K562 (cell line): ENCODE data around the gene TBC1D10A. TPM values are rescaled to one million over a fixed set of nuclear protein-coding genes. Genes with fewer than 3 reads are reported as not detected.

ENCODE experiments used
- ATAC-seq: fragments of 200-7000 bp; cut with Tn5 transposase; 3 replicates; pipeline ENCODE4 v1.9.1; 2020; ENCODE audit warnings: moderate library complexity
- Bru-seq: library from RNA; stranded (reverse); fragments of 400-500 nt; gene quantifications from one replicate; lab custom pipeline; 2021; lab: Mats Ljungman, UMichigan
- BruChase-seq, 2 experiments: library from RNA; stranded (reverse); fragments of 400-500 nt; gene quantifications; one replicate each; lab custom pipeline; 2021; lab: Mats Ljungman, UMichigan
- BruUV-seq: library from RNA; stranded (reverse); fragments of 400-500 nt; replicated peaks from 2 replicates; lab custom pipeline; 2021; lab: Mats Ljungman, UMichigan
- CTCF ChIA-PET: fragments of 300-600 bp; formaldehyde crosslinking; extraction: SDS; loops from one replicate; lab custom pipeline; 2021; ENCODE audit warnings: low intra/inter-chr PET ratio; lab: Yijun Ruan, JAX
- POLR2A ChIA-PET: fragments of 300-600, 350-650 bp; sonication (Branson Sonifier 250); formaldehyde crosslinking; extraction: SDS; loops from one replicate; lab custom pipeline; 2021; ENCODE audit warnings: antibody characterized with exemption, inconsistent platforms; lab: Yijun Ruan, JAX
- DNase-seq, 4 experiments: peaks; one replicate each; pipeline versions ENCODE4 v3.0.0 to v3.0.0-alpha.2; 2011 to 2018; ENCODE audit warnings: low spot score in 3 of 4, mixed read lengths in 3 of 4; ENCODE audit errors: extremely low read depth in 1 of 4
- FAIRE-seq: peaks from 2 replicates; lab custom pipeline; 2011; peaks lifted over from hg19 to GRCh38; lab: Jason Lieb, UNC
- H2AFZ ChIP-seq: 2 replicates; pipeline ENCODE4 v1.6.0; 2011; ENCODE audit warnings: low read depth, low read length, control low read depth, inconsistent platforms
- H3K27ac ChIP-seq: fragments of 200-600 bp; 3 replicates; pipeline ENCODE4 v1.8.0; 2011; ENCODE audit warnings: low read depth, mild to moderate bottlenecking, control low read depth, inconsistent platforms, low read length, moderate library complexity, mixed read lengths; ENCODE audit errors: extremely low read depth
- H3K27me3 ChIP-seq, 2 experiments: fragments of 300-600 bp in 1 of 2; 2 replicates in 1 of 2; 3 replicates in 1 of 2; pipeline versions ENCODE4 v1.6.0 to v1.8.0; 2011; ENCODE audit warnings: inconsistent platforms in 2 of 2, low read length in 2 of 2, mild to moderate bottlenecking in 1 of 2, mixed read lengths in 1 of 2, moderate library complexity in 1 of 2; ENCODE audit not compliant: control insufficient read depth in 2 of 2, insufficient read depth in 2 of 2
- H3K36me3 ChIP-seq: fragments of 300-600 bp; 3 replicates; pipeline ENCODE4 v1.8.0; 2011; ENCODE audit warnings: mild to moderate bottlenecking, low read length, inconsistent platforms; ENCODE audit not compliant: control insufficient read depth, insufficient read depth
- H3K4me1 ChIP-seq, 2 experiments: fragments of 200-600 bp in 1 of 2; replicated peaks in 1 of 2; 2 replicates in 1 of 2; 3 replicates in 1 of 2; pipeline versions ENCODE4 v1.5.1 to v1.8.0; 2011; ENCODE audit warnings: inconsistent platforms in 2 of 2, low read length in 2 of 2, mild to moderate bottlenecking in 1 of 2, mixed read lengths in 1 of 2, moderate library complexity in 1 of 2; ENCODE audit not compliant: control insufficient read depth in 2 of 2, insufficient read depth in 2 of 2
- H3K4me2 ChIP-seq: 2 replicates; pipeline ENCODE4 v1.6.1; 2011; ENCODE audit warnings: low read length, control low read depth, inconsistent platforms, mixed read lengths; ENCODE audit not compliant: insufficient read depth
- H3K4me3 ChIP-seq: fragments of 200-600 bp; sonication (generic), shearing (Covaris generic); 2 replicates; pipeline ENCODE4 v1.5.1; 2016; ENCODE audit warnings: control low read depth, inconsistent platforms
- H3K79me2 ChIP-seq: fragments of 200-600 bp; 3 replicates; pipeline ENCODE4 v1.8.0; 2011; ENCODE audit warnings: low read length, inconsistent platforms; ENCODE audit not compliant: control insufficient read depth, insufficient read depth
- H3K9ac ChIP-seq, 2 experiments: 2 replicates each; pipeline versions ENCODE4 v1.6.0 to v1.6.1; 2011; ENCODE audit warnings: low read depth in 2 of 2, low read length in 2 of 2, control low read depth in 1 of 2, inconsistent platforms in 1 of 2, mild to moderate bottlenecking in 1 of 2, mixed read lengths in 1 of 2; ENCODE audit not compliant: insufficient read depth in 1 of 2
- H3K9me1 ChIP-seq: one replicate; pipeline ENCODE4 v1.6.0; 2011; ENCODE audit warnings: inconsistent platforms, mild to moderate bottlenecking, low read length, moderate library complexity; ENCODE audit not compliant: control insufficient read depth, insufficient read depth
- H3K9me3 ChIP-seq: replicated peaks from 2 replicates; pipeline ENCODE4 v1.5.1; 2011; ENCODE audit warnings: low read depth, low read length, inconsistent platforms; ENCODE audit not compliant: control insufficient read depth, insufficient read depth
- H4K20me1 ChIP-seq: replicated peaks from 2 replicates; pipeline ENCODE4 v1.6.1; 2011; ENCODE audit warnings: low read length, inconsistent platforms, mixed read lengths; ENCODE audit not compliant: control insufficient read depth, insufficient read depth
- CREM ChIP-seq: IDR thresholded peaks from 2 replicates; pipeline ENCODE4 v1.6.1; 2014; ENCODE audit warnings: antibody characterized with exemption, low read depth
- HEY1 ChIP-seq: fragments of 250-450 bp; sonication (Bioruptor Pico); IDR thresholded peaks from 2 replicates; pipeline ENCODE4 v1.5.0; 2020; ENCODE audit warnings: mild to moderate bottlenecking, moderate library complexity, borderline replicate concordance
- WGBS: fragments of 100-300 bp; shearing (Covaris generic); methylation state at CpG from one replicate; pipeline ENCODE4 v1.1.6; 2016; ENCODE audit warnings: low coverage, mixed read lengths; ENCODE audit not compliant: insufficient coverage; ENCODE audit errors: missing lambda C conversion rate; 5-methylcytosine and 5-hydroxymethylcytosine counted together
- in situ Hi-C: fragments of 300-500 bp; cut with MboI; formaldehyde crosslinking; loops from 4 replicates; pipeline ENCODE4 v1.15.0; 2018; ENCODE audit warnings: inconsistent platforms, mixed read lengths
- intact Hi-C: fragments of 100-400 bp; cut with micrococcal nuclease; formaldehyde crosslinking; loops from 2 replicates; pipeline ENCODE4 v1.14.2; 2022
- long read RNA-seq, 3 experiments: library from polyadenylated mRNA in 2 of 3; library from RNA in 1 of 3; unstranded in 2 of 3; stranded (forward) in 1 of 3; transcript quantifications; one replicate each; pipeline ENCODE4 v2.0.0, GENCODE V29; 2019 to 2022
- polyA minus RNA-seq, 3 experiments: library from RNA; depleted of rRNA, polyadenylated mRNA; stranded (reverse); fragments of >200 nt; gene quantifications; 2 replicates each; pipeline ENCODE4 v1.2.3, GENCODE V29; 2011
- polyA plus RNA-seq, 8 experiments: library from polyadenylated mRNA; depleted of rRNA in 4 of 8; stranded (reverse) in 5 of 8; unstranded in 3 of 8; fragments of >200 nt; fragmentation: Nextera tagmentation in 2 of 8; fragmentation: Illumina TruSeq in 1 of 8; extraction: Ambion mirVana in 2 of 8; extraction: Trizol in 1 of 8; gene quantifications; 2 replicates each; pipeline versions ENCODE4 v1.2.1 to v1.2.3, GENCODE V29; 2011 to 2014; ENCODE audit warnings: inconsistent platforms in 1 of 8, missing spikeins in 1 of 8
- total RNA-seq, 7 experiments: library from RNA; depleted of rRNA in 6 of 7; stranded (reverse); fragments of >200 nt in 6 of 7; fragmentation: Illumina TruSeq in 2 of 7; extraction: Trizol in 2 of 7; gene quantifications; 2 replicates each; pipeline versions ENCODE4 v1.2.1 to v1.2.3, GENCODE V29; 2011 to 2021; ENCODE audit warnings: low replicate concordance in 1 of 7
- TF ChIP-seq, protein P1 (sequence below): fragments of 250-450 bp; sonication (Bioruptor Pico); IDR thresholded peaks from 2 replicates; pipeline ENCODE4 v1.4.0; 2020
- TF ChIP-seq, protein P2 (sequence below): fragments of 250-450 bp; sonication (Bioruptor Pico); IDR thresholded peaks from 2 replicates; pipeline ENCODE4 v1.9.0; 2021; ENCODE audit warnings: mild to moderate bottlenecking, inconsistent platforms
- TF ChIP-seq, protein P3 (sequence below): fragments of 250-450 bp; sonication (Bioruptor Pico); IDR thresholded peaks from 2 replicates; pipeline ENCODE4 v1.4.0; 2020; ENCODE audit warnings: borderline replicate concordance

Gene TBC1D10A, protein sequence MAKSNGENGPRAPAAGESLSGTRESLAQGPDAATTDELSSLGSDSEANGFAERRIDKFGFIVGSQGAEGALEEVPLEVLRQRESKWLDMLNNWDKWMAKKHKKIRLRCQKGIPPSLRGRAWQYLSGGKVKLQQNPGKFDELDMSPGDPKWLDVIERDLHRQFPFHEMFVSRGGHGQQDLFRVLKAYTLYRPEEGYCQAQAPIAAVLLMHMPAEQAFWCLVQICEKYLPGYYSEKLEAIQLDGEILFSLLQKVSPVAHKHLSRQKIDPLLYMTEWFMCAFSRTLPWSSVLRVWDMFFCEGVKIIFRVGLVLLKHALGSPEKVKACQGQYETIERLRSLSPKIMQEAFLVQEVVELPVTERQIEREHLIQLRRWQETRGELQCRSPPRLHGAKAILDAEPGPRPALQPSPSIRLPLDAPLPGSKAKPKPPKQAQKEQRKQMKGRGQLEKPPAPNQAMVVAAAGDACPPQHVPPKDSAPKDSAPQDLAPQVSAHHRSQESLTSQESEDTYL
- total RNA-seq (2011; cell fraction: chromatin; rRNA removed; ENCODE audit: low replicate concordance): 11.9 and 35.0 TPM in 2 replicates
- total RNA-seq (2011; cell fraction: nucleolus; rRNA removed): 24.2 and 26.7 TPM in 2 replicates
- 15.3 and 17.6 TPM in 2 replicates for total RNA-seq (2011; cell fraction: nucleoplasm; rRNA removed)
- 7.5 and 7.8 TPM in 2 replicates for total RNA-seq (2014; rRNA removed)
- total RNA-seq (2014; rRNA removed; fragmentation: Illumina TruSeq; extraction: Trizol): 2.0 and 2.3 TPM in 2 replicates
- 4.6 and 5.0 TPM in 2 replicates for total RNA-seq (2015; rRNA removed; fragmentation: Illumina TruSeq; extraction: Trizol)
- total RNA-seq (2021): 9.8 and 10.4 TPM in 2 replicates
- polyA plus RNA-seq (2011; rRNA removed): 6.0 and 8.2 TPM in 2 replicates
- polyA plus RNA-seq (2011; cell fraction: cytosol; rRNA removed): 7.5 and 14.2 TPM in 2 replicates
- 19.8 and 29.9 TPM in 2 replicates for polyA plus RNA-seq (2011; cell fraction: nucleus; rRNA removed)
- 5.9 and 11.4 TPM in 2 replicates for polyA plus RNA-seq (2012)
- 4.3 and 6.2 TPM in 2 replicates for polyA plus RNA-seq (2014; fragmentation: Illumina TruSeq; extraction: Trizol)
- under 1 TPM; 0.13 to 0.18 TPM for polyA plus RNA-seq (2014; fragmentation: Nextera tagmentation; extraction: Ambion mirVana)
- polyA plus RNA-seq (2014; rRNA removed): 5.8 and 7.9 TPM in 2 replicates
- polyA minus RNA-seq (2011; rRNA and poly(A)+ RNA removed): 4.2 and 5.3 TPM in 2 replicates
- 5.8 and 6.6 TPM in 2 replicates for polyA minus RNA-seq (2011; cell fraction: cytosol; rRNA and poly(A)+ RNA removed)
- 7.9 and 9.3 TPM in 2 replicates for polyA minus RNA-seq (2011; cell fraction: nucleus; rRNA and poly(A)+ RNA removed)
- Bru-seq, nascent RNA: percentile 62 among the genes with signal in this experiment
- BruChase-seq, experiment 1, labeled RNA remaining after a 2-hour chase: percentile 63 among the genes with signal in this experiment
- percentile 63 among the genes with signal in this experiment for BruChase-seq, experiment 2, labeled RNA remaining after a 6-hour chase
- long read RNA-seq, experiment 1, transcript TBC1D10A-201 (9 exons, 2,077 nt): major isoform, 11 of 19 reads
- long read RNA-seq, experiment 1, partial matches to known transcripts: 5 of 19 reads
- long read RNA-seq, experiment 1, other reads (novel, unspliced or antisense): 3 of 19 reads
- long read RNA-seq, experiment 2, transcript TBC1D10A-201 (9 exons, 2,077 nt): major isoform, 11 of 15 reads
- long read RNA-seq, experiment 2, partial matches to known transcripts: 0 of 15 reads
- long read RNA-seq, experiment 2, other reads (novel, unspliced or antisense): 4 of 15 reads
- long read RNA-seq, experiment 3, transcript TBC1D10A-201 (9 exons, 2,077 nt): major isoform, 10 of 12 reads
- long read RNA-seq, experiment 3, partial matches to known transcripts: 0 of 12 reads
- long read RNA-seq, experiment 3, other reads (novel, unspliced or antisense): 1 of 12 reads

DNA sequence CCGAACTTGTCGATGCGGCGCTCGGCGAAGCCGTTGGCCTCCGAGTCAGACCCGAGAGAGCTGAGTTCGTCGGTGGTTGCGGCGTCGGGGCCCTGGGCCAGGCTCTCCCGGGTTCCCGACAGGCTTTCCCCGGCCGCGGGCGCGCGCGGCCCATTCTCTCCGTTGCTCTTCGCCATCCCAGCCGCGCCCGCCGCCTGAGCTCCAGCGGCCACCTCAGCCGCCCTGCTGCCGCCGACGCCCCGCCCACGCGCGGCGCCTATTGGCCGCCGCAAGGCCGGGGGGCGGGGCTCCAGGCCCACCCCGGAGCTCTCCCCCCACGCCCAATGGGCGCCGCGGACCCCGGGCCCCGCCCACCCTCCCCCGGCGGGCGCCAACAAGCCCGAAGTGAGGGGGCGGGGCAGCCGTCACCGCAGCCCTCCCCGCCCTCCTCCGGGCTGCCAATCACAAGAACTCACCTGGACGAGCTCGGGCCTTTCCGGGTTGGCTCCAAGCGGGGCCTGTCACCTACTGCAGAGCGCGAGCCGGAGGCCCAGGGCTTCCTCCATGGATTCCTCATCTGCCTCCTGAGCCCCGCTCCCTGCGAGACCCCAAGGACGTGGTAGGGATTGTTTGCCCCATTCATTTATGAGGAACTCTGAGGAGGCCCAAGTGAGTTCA is at the start of gene TBC1D10A:
Gene TBC1D10A, minus strand, starts transcription at position 236 of the 657 bp plus-strand sequence. Its CDS starts 60 bp downstream, at position 176.
- Histone ChIP-seq H3K4me3 (peak within 1 kb of the TSS; percentile 69), H3K27ac (peak within 1 kb of the TSS; percentile 71), H4K20me1 (no peaks in the 10 kb centered on the region), H3K9me1 (no peaks in the 10 kb centered on the region), H3K9me3 (no peaks in the 10 kb centered on the region), H2AFZ (peak within 1 kb of the TSS; percentile 93), H3K79me2 (peaks cover 11% of the 10 kb centered on the region), H3K27me3 (no peaks in the 10 kb centered on the region), H3K36me3 (peaks cover 14% of the 10 kb centered on the region; the same call in 1 of the 3 replicates), H3K4me2 (peak within 1 kb of the TSS; percentile 83), H3K9ac (peak within 1 kb of the TSS; percentile 69 to 91), H3K4me1 (peaks cover 24 to 28% of the 10 kb centered on the region in 2 experiments; a peak in 4 of 5 replicates)
- ATAC-seq: peak; percentile 92
- intact Hi-C loops (loop anchor here (2.0 kb wide), 1 partner anchor 38 kb away; the partner anchor contains the start of gene CASTOR1), in situ Hi-C loops (no loop called here)
- ChIA-PET POLR2A (interaction anchor here (0.6 to 1.8 kb wide), 5 partner anchors 9 to 323 kb away, joined by 3 to 8 read pairs (median 3); partner anchors contain the start of genes CCDC157 and SF3A1), CTCF (interaction anchor here (0.6 to 1.2 kb wide), 2 partner anchors 64 to 429 kb away, joined by 3 read pairs; no protein-coding TSS in a partner anchor)
- peak; percentile 91 to 98 (median 98) for DNase-seq
- BruUV-seq: no TSS peak
- FAIRE-seq: no peak
- 0% methylated on average over 17 of the region's 69 CpGs for WGBS
- TF ChIP-seq HEY1 (CRISPR knock-in tag): no peak
- TF ChIP-seq CREM: 0 out of 2 replicates have a peak, but pooled peaks have one; percentile 35
- TF ChIP-seq, protein P1, sequence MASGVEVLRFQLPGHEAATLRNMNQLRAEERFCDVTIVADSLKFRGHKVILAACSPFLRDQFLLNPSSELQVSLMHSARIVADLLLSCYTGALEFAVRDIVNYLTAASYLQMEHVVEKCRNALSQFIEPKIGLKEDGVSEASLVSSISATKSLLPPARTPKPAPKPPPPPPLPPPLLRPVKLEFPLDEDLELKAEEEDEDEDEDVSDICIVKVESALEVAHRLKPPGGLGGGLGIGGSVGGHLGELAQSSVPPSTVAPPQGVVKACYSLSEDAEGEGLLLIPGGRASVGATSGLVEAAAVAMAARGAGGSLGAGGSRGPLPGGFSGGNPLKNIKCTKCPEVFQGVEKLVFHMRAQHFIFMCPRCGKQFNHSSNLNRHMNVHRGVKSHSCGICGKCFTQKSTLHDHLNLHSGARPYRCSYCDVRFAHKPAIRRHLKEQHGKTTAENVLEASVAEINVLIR (CRISPR knock-in tag): no peak
- TF ChIP-seq, protein P2, sequence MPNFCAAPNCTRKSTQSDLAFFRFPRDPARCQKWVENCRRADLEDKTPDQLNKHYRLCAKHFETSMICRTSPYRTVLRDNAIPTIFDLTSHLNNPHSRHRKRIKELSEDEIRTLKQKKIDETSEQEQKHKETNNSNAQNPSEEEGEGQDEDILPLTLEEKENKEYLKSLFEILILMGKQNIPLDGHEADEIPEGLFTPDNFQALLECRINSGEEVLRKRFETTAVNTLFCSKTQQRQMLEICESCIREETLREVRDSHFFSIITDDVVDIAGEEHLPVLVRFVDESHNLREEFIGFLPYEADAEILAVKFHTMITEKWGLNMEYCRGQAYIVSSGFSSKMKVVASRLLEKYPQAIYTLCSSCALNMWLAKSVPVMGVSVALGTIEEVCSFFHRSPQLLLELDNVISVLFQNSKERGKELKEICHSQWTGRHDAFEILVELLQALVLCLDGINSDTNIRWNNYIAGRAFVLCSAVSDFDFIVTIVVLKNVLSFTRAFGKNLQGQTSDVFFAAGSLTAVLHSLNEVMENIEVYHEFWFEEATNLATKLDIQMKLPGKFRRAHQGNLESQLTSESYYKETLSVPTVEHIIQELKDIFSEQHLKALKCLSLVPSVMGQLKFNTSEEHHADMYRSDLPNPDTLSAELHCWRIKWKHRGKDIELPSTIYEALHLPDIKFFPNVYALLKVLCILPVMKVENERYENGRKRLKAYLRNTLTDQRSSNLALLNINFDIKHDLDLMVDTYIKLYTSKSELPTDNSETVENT (CRISPR knock-in tag): peak; percentile 49; the same call in 1 of the 2 replicates
- TF ChIP-seq, protein P3, sequence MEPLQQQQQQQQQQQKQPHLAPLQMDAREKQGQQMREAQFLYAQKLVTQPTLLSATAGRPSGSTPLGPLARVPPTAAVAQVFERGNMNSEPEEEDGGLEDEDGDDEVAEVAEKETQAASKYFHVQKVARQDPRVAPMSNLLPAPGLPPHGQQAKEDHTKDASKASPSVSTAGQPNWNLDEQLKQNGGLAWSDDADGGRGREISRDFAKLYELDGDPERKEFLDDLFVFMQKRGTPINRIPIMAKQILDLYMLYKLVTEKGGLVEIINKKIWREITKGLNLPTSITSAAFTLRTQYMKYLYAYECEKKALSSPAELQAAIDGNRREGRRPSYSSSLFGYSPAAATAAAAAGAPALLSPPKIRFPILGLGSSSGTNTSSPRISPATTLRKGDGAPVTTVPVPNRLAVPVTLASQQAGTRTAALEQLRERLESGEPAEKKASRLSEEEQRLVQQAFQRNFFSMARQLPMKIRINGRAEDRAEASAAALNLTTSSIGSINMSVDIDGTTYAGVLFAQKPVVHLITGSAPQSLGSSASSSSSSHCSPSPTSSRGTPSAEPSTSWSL (CRISPR knock-in tag): no peak
